Measurements from ENCODE around the gene RPS6KA2. TPM values are rescaled to one million over a fixed set of nuclear protein-coding genes. Genes with fewer than 3 reads are reported as not detected.

The RPS6KA2 gene
- total and polyA plus RNA-seq, 2 donors (not counting 3 experiments of a cell fraction or from before 2014, with no cell fraction given): 54.5 to 75.8 TPM

DNA sequence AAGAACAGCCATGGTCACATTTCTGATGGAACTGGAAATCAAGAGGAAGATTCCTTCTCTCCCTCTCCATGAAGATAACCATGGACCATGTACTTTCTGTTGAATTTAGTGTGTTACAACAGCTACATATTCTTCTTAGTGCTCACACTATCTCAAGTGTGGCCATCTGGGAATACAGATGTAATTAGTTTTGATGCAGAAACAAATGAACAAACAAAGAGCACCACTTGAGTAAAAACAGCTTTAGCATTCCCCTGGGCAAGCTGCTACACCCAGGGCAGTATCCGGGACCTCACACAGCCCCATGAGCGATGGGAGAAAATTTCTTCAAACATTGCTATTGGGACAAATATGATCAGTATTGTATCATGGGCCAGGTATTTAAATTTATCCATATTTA, 115.7 kb downstream of the RPS6KA2 start:
- dilution Hi-C loops (cut with MboI; ENCODE audit: extremely low pct_ligation_motif_present, low sequenced_read_pairs) (no loop called here), intact Hi-C loops (cut with micrococcal nuclease) (no loop called here)
- BruUV-seq (replicated peaks): no TSS peak

More for the DNA sequence above, 115.7 kb downstream of the RPS6KA2 start:
- Histone ChIP-seq H3K9me1 (replicated peaks; ENCODE audit: control insufficient read depth, extremely low read depth, insufficient read depth, low read length) (no peaks in the 10 kb centered on the region), H3K4me2 (ENCODE audit: insufficient read depth, low read length) (no peak overlapping the region), H3K36me3 (ENCODE audit: control insufficient read depth in 2 of 2, extremely low read depth in 1 of 2, insufficient read depth in 2 of 2, low read length in 2 of 2) (peaks cover 8 to 33% of the 10 kb centered on the region in 2 experiments), H3K9me3 (replicated peaks; ENCODE audit: control insufficient read depth, insufficient read depth, low read length) (no peaks in the 10 kb centered on the region), H3K27ac (ENCODE audit: insufficient read depth, low read depth, low read length) (no peak overlapping the region), H3K79me2 (ENCODE audit: control insufficient read depth, insufficient read depth, low read length) (no peaks in the 10 kb centered on the region), H3K4me1 (ENCODE audit: control insufficient read depth, extremely low read depth, insufficient read depth, low read length) (peaks cover 6% of the 10 kb centered on the region), H2AFZ (ENCODE audit: low read depth, low read length) (no peak overlapping the region), H4K20me1 (replicated peaks; ENCODE audit: control insufficient read depth, extremely low read depth, insufficient read depth, low read length) (no peaks in the 10 kb centered on the region), H3K4me3 (replicated peaks in 1 of 3; ENCODE audit: insufficient read depth in 1 of 3, low read depth in 1 of 3, low read length in 3 of 3) (no peak overlapping the region), H3K27me3 (ENCODE audit: control insufficient read depth in 2 of 2, insufficient read depth in 2 of 2, low read length in 2 of 2) (no peaks in the 10 kb centered on the region), H3K9ac (replicated peaks; ENCODE audit: extremely low read depth, insufficient read depth, low read length) (no peak overlapping the region)
- FAIRE-seq: no peak
- TF ChIP-seq POLR2A (IDR thresholded peaks at IDR 0.05; ENCODE audit: low read depth, low read length) (no peak), GATA2 (IDR thresholded peaks at IDR 0.05; ENCODE audit: insufficient read depth, insufficient read length, low read depth, low read length) (no peak), EZH2 (IDR thresholded peaks at IDR 0.05; ENCODE audit: borderline replicate concordance, low read depth, low read length, severe bottlenecking) (no peak), FOS (IDR thresholded peaks at IDR 0.05; ENCODE audit: borderline replicate concordance, insufficient read depth, low read length) (no peak), JUN (IDR thresholded peaks at IDR 0.05; ENCODE audit: borderline replicate concordance, insufficient read depth, insufficient read length, low read depth) (no peak), POLR2AphosphoS5 (IDR thresholded peaks at IDR 0.05; ENCODE audit: insufficient read depth, low read depth, low read length) (no peak), MYC (IDR thresholded peaks at IDR 0.05; ENCODE audit: low read depth, low read length) (no peak)
- TF ChIP-seq, protein P1, sequence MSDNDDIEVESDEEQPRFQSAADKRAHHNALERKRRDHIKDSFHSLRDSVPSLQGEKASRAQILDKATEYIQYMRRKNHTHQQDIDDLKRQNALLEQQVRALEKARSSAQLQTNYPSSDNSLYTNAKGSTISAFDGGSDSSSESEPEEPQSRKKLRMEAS (IDR thresholded peaks at IDR 0.05; ENCODE audit: insufficient read depth, insufficient read length): no peak
- TF ChIP-seq, protein P2, sequence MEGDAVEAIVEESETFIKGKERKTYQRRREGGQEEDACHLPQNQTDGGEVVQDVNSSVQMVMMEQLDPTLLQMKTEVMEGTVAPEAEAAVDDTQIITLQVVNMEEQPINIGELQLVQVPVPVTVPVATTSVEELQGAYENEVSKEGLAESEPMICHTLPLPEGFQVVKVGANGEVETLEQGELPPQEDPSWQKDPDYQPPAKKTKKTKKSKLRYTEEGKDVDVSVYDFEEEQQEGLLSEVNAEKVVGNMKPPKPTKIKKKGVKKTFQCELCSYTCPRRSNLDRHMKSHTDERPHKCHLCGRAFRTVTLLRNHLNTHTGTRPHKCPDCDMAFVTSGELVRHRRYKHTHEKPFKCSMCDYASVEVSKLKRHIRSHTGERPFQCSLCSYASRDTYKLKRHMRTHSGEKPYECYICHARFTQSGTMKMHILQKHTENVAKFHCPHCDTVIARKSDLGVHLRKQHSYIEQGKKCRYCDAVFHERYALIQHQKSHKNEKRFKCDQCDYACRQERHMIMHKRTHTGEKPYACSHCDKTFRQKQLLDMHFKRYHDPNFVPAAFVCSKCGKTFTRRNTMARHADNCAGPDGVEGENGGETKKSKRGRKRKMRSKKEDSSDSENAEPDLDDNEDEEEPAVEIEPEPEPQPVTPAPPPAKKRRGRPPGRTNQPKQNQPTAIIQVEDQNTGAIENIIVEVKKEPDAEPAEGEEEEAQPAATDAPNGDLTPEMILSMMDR (IDR thresholded peaks at IDR 0.05; ENCODE audit: extremely low read depth in 1 of 2, insufficient read depth in 1 of 2, low read depth in 1 of 2, low read length in 2 of 2): no peak
- ChIA-PET POLR2A (no interaction called here), CTCF (no interaction called here)
- DNase-seq (ENCODE audit: low read depth, low spot score): no peak

All from endothelial cell of umbilical vein (primary cell).